ENCODE data around the gene CORIN. TPM values are rescaled to one million over a fixed set of nuclear protein-coding genes. Genes with fewer than 3 reads are reported as not detected.

CORIN gene
- polyA plus RNA-seq, 1 donor (not counting 4 experiments of a cell fraction or from before 2014, with no cell fraction given) = 0.14 TPM

DNA sequence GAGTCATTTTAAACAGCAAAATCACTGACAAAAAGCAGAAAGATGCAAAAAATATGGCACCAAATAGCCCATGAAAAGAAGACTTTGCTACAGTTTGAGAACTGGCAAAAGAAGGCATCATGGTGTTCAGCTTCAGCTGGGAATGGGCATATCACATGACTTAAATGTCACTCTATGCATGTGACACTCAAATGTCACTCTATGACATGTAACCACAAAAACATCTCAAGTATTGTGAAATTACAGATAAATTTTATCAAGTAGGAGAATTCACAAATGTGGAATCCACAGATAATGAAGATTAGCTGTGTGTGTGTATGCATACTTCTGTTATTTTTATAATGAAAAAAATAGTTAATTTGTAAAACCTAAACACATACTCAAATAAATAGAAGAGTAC, 270.9 kb downstream of the CORIN start:
- H3K36me3 ChIP-seq (ENCODE audit: control insufficient read depth in 2 of 2, extremely low read depth in 1 of 2, insufficient read depth in 2 of 2, low read length in 2 of 2) = peaks cover 26 to 28% of the 10 kb centered on the region in 2 experiments
- no peak overlapping the region for H3K27ac ChIP-seq (ENCODE audit: control insufficient read depth, insufficient read depth, low read length)
- no peaks in the 10 kb centered on the region for H3K27me3 ChIP-seq (ENCODE audit: control insufficient read depth, extremely low read depth, insufficient read depth, low read length)
- H3K4me3 ChIP-seq (ENCODE audit: control insufficient read depth in 2 of 3, extremely low read depth in 1 of 3, insufficient read depth in 2 of 3, low read depth in 1 of 3, low read length in 3 of 3) = no peak overlapping the region
- no peak overlapping the region for H3K9ac ChIP-seq (ENCODE audit: control insufficient read depth, extremely low read depth, insufficient read depth, low read length)
- no peak for FAIRE-seq
- H3K4me1 ChIP-seq (ENCODE audit: control insufficient read depth, extremely low read depth, insufficient read depth, low read length) = peaks cover 16% of the 10 kb centered on the region
- no peak overlapping the region for H3K4me2 ChIP-seq (ENCODE audit: control insufficient read depth, extremely low read depth, insufficient read depth, low read depth, low read length)
- TF ChIP-seq, protein P1, sequence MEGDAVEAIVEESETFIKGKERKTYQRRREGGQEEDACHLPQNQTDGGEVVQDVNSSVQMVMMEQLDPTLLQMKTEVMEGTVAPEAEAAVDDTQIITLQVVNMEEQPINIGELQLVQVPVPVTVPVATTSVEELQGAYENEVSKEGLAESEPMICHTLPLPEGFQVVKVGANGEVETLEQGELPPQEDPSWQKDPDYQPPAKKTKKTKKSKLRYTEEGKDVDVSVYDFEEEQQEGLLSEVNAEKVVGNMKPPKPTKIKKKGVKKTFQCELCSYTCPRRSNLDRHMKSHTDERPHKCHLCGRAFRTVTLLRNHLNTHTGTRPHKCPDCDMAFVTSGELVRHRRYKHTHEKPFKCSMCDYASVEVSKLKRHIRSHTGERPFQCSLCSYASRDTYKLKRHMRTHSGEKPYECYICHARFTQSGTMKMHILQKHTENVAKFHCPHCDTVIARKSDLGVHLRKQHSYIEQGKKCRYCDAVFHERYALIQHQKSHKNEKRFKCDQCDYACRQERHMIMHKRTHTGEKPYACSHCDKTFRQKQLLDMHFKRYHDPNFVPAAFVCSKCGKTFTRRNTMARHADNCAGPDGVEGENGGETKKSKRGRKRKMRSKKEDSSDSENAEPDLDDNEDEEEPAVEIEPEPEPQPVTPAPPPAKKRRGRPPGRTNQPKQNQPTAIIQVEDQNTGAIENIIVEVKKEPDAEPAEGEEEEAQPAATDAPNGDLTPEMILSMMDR (optimal IDR thresholded peaks at IDR 0.05 in 1 of 3, IDR thresholded peaks at IDR 0.05 in 1 of 3, conservative IDR thresholded peaks at IDR 0.05 in 1 of 3; ENCODE audit: extremely low read depth in 1 of 3, insufficient read depth in 2 of 3, low read length in 3 of 3) = no peak
- TF ChIP-seq EZH2 (IDR thresholded peaks at IDR 0.05; ENCODE audit: low read length) = no peak
- H4K20me1 ChIP-seq (ENCODE audit: control insufficient read depth, extremely low read depth, insufficient read depth, low read length) = no peaks in the 10 kb centered on the region
- H3K9me1 ChIP-seq (ENCODE audit: control insufficient read depth, extremely low read depth, insufficient read depth, low read length) = no peaks in the 10 kb centered on the region
- dilution Hi-C loops (cut with MboI; ENCODE audit: extremely low pct_ligation_motif_present, low sequenced_read_pairs) = no loop called here
- no peak for DNase-seq (ENCODE audit: low read depth, low spot score)
- no peak overlapping the region for H2AFZ ChIP-seq (ENCODE audit: control insufficient read depth, low read length)
- no peaks in the 10 kb centered on the region for H3K79me2 ChIP-seq (ENCODE audit: control insufficient read depth, insufficient read depth, low read length)
- no peaks in the 10 kb centered on the region for H3K9me3 ChIP-seq (ENCODE audit: control insufficient read depth, low read depth, low read length)

DNA sequence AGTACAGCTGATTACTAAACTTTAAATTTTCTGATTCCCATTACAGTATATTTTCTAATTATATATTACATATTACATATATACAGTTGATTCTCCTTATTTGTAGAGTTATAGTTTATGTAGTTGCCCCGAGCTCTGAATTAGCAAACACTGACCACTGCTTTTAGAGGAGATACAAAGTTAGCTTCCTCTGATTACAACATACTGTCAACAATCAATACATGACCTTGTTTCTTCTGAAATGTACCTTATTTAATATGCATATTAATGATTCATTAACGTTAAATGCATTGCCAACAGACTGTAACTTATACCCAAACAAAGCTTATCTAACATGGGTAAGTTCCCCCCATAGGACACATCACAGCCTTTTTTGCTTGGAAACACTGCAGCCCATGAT, 271.3 kb downstream of the CORIN start:
- Histone ChIP-seq H4K20me1 (ENCODE audit: control insufficient read depth, extremely low read depth, insufficient read depth, low read length) (no peaks in the 10 kb centered on the region), H3K4me3 (ENCODE audit: control insufficient read depth in 2 of 3, extremely low read depth in 1 of 3, insufficient read depth in 2 of 3, low read depth in 1 of 3, low read length in 3 of 3) (no peak overlapping the region), H3K9ac (ENCODE audit: control insufficient read depth, extremely low read depth, insufficient read depth, low read length) (no peak overlapping the region), H3K79me2 (ENCODE audit: control insufficient read depth, insufficient read depth, low read length) (no peaks in the 10 kb centered on the region), H3K4me2 (ENCODE audit: control insufficient read depth, extremely low read depth, insufficient read depth, low read depth, low read length) (no peak overlapping the region), H3K27me3 (ENCODE audit: control insufficient read depth, extremely low read depth, insufficient read depth, low read length) (no peaks in the 10 kb centered on the region), H3K9me1 (ENCODE audit: control insufficient read depth, extremely low read depth, insufficient read depth, low read length) (no peaks in the 10 kb centered on the region), H3K36me3 (ENCODE audit: control insufficient read depth in 2 of 2, extremely low read depth in 1 of 2, insufficient read depth in 2 of 2, low read length in 2 of 2) (peaks cover 22 to 24% of the 10 kb centered on the region in 2 experiments), H2AFZ (ENCODE audit: control insufficient read depth, low read length) (no peak overlapping the region), H3K27ac (ENCODE audit: control insufficient read depth, insufficient read depth, low read length) (no peak overlapping the region), H3K4me1 (ENCODE audit: control insufficient read depth, extremely low read depth, insufficient read depth, low read length) (peaks cover 16% of the 10 kb centered on the region), H3K9me3 (ENCODE audit: control insufficient read depth, low read depth, low read length) (no peaks in the 10 kb centered on the region)
- no peak for FAIRE-seq
- no peak for DNase-seq (ENCODE audit: low read depth, low spot score)
- dilution Hi-C loops (cut with MboI; ENCODE audit: extremely low pct_ligation_motif_present, low sequenced_read_pairs) = no loop called here
- no peak for TF ChIP-seq EZH2 (IDR thresholded peaks at IDR 0.05; ENCODE audit: low read length)
- TF ChIP-seq, protein P1 (optimal IDR thresholded peaks at IDR 0.05 in 1 of 3, IDR thresholded peaks at IDR 0.05 in 1 of 3, conservative IDR thresholded peaks at IDR 0.05 in 1 of 3; ENCODE audit: extremely low read depth in 1 of 3, insufficient read depth in 2 of 3, low read length in 3 of 3) = no peak

All from keratinocyte (primary cell).